Right atrium auricular region (tissue), 2 donors: Measurements from ENCODE around the gene GP1BB. TPM values are rescaled to one million over a fixed set of nuclear protein-coding genes. Genes with fewer than 3 reads are reported as not detected.

Experiments
- DNase-seq: peaks from one replicate; pipeline ENCODE4 v3.0.0-alpha.2; 2019; ENCODE audit warnings: low spot score
- H3K27ac ChIP-seq, 2 donors: fragments of 200-600 bp; sonication (generic); 1 replicate in 1 of 2; 2 replicates in 1 of 2; pipeline ENCODE4 v1.5.1; 2016 to 2019
- H3K27me3 ChIP-seq, 2 donors: fragments of 200-600 bp; sonication (generic); one replicate each; pipeline versions ENCODE4 v1.5.1 to v1.6.0; 2017 to 2019
- H3K36me3 ChIP-seq: fragments of 200-600 bp; sonication (generic); one replicate; pipeline ENCODE4 v1.5.1; 2016
- H3K4me1 ChIP-seq, 2 donors: fragments of 200-600 bp; sonication (generic); one replicate each; pipeline versions ENCODE4 v1.5.1 to v1.6.0; 2017 to 2019
- H3K4me3 ChIP-seq, 2 donors: fragments of 200-600 bp; sonication (generic); 1 replicate in 1 of 2; 2 replicates in 1 of 2; pipeline ENCODE4 v1.5.1; 2017 to 2019; ENCODE audit warnings: mild to moderate bottlenecking in 1 of 2, moderate library complexity in 1 of 2
- H3K9me3 ChIP-seq, 2 donors: fragments of 200-600 bp; sonication (generic); one replicate each; pipeline ENCODE4 v1.5.1; 2019
- total RNA-seq, 2 donors: library from RNA; depleted of rRNA; stranded (reverse); fragments of >200 nt; gene quantifications; one replicate each; pipeline ENCODE4 v1.1.0, GENCODE V29; 2016
- TF ChIP-seq, protein P1 (sequence below), 2 donors: fragments of 200-600 bp; sonication (generic); IDR thresholded peaks; one replicate each; pipeline ENCODE4 v1.5.1; 2019; ENCODE audit warnings: antibody characterized with exemption in 2 of 2

Gene GP1BB
- total RNA-seq, 2 donors from 2014 or later, result 25.8 to 34.7 TPM

GRCh38 chr22:19700790-19701419 lies 22.4 kb upstream of the GP1BB start:
- Histone ChIP-seq H3K27ac (no peak overlapping the region), H3K36me3 (no peaks in the 10 kb centered on the region), H3K27me3 (no peaks in the 10 kb centered on the region), H3K9me3 (no peaks in the 10 kb centered on the region), H3K4me1 (no peaks in the 10 kb centered on the region), H3K4me3 (no peak overlapping the region)
- no peak for DNase-seq
- TF ChIP-seq, protein P1, sequence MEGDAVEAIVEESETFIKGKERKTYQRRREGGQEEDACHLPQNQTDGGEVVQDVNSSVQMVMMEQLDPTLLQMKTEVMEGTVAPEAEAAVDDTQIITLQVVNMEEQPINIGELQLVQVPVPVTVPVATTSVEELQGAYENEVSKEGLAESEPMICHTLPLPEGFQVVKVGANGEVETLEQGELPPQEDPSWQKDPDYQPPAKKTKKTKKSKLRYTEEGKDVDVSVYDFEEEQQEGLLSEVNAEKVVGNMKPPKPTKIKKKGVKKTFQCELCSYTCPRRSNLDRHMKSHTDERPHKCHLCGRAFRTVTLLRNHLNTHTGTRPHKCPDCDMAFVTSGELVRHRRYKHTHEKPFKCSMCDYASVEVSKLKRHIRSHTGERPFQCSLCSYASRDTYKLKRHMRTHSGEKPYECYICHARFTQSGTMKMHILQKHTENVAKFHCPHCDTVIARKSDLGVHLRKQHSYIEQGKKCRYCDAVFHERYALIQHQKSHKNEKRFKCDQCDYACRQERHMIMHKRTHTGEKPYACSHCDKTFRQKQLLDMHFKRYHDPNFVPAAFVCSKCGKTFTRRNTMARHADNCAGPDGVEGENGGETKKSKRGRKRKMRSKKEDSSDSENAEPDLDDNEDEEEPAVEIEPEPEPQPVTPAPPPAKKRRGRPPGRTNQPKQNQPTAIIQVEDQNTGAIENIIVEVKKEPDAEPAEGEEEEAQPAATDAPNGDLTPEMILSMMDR (IDR thresholded peaks at IDR 0.05), result no peak

DNA sequence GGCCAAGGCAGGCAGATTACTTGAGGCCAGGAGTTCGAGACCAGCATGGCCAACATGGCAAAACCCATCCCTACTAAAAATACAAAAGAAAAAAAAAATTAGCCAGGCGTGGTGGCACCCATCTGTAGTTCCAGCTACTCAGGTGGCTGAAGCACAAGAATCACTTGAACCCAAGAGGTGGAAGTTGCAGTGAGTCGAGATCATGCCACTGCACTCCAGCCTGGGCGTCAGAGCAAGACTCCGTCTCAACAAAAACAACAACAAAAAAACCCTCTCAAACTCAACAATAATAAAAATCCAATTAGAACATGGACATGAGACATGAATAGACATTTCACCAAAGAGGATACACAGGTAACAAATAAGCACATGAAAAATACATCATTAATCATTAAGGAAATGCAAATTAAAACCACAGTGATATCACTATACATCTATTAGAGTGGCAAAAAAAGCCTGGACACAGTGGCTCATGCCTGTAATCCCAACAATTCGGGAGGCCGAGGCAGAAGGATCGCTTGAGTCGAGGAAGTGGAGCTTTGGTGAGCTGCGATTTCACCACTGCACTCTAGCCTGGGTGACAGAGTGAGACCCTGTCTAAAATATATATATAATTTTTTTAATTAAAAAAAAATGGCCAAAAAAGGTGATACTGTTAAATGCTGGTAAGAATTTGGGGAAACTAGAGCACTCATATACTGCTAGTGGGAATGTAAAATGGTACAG lies 21.8 kb upstream of the GP1BB start:
- H3K9me3 ChIP-seq, result no peaks in the 10 kb centered on the region
- H3K27ac ChIP-seq, result no peak overlapping the region
- no peak overlapping the region for H3K4me3 ChIP-seq
- H3K27me3 ChIP-seq, result no peaks in the 10 kb centered on the region
- no peaks in the 10 kb centered on the region for H3K36me3 ChIP-seq
- DNase-seq, result no peak
- TF ChIP-seq, protein P1 (IDR thresholded peaks at IDR 0.05), result no peak
- no peaks in the 10 kb centered on the region for H3K4me1 ChIP-seq

DNA sequence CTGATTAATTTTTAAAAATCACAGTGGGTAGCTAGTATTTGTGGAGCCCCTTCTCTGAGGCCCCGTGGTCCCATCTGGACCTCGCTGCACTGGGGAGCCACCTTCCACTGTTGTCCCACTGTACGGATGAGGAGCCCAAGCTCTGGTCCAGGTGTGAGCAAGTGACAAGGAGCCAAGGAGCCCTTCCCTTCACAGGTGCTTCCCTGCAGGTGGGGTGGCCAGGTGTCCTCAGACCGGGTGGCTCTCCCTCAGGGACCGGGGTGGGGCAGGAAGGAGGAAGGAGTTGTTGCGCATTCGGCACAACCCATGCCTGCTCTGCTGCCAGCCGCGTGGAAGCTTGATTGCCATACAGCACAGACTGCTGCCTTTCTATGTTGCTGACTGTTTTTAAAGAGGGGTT lies 19.5 kb upstream of the GP1BB start:
- no peak overlapping the region for H3K4me3 ChIP-seq
- no peaks in the 10 kb centered on the region for H3K36me3 ChIP-seq
- H3K9me3 ChIP-seq, result no peaks in the 10 kb centered on the region
- no peak overlapping the region for H3K27ac ChIP-seq
- DNase-seq, result no peak
- H3K27me3 ChIP-seq, result no peaks in the 10 kb centered on the region
- TF ChIP-seq, protein P1 (IDR thresholded peaks at IDR 0.05), result no peak
- peaks cover 0 to 6% of the 10 kb centered on the region in 2 donors for H3K4me1 ChIP-seq

- H3K27me3 ChIP-seq, result no peaks in the 10 kb centered on the region
- TF ChIP-seq, protein P1 (IDR thresholded peaks at IDR 0.05), result no peak
- peaks cover 0 to 12% of the 10 kb centered on the region in 2 donors for H3K4me1 ChIP-seq
- no peak for DNase-seq
- H3K4me3 ChIP-seq, result no peak overlapping the region
- no peak overlapping the region for H3K27ac ChIP-seq
- no peaks in the 10 kb centered on the region for H3K9me3 ChIP-seq
- no peaks in the 10 kb centered on the region for H3K36me3 ChIP-seq
Observed at GRCh38 chr22:19704355-19705015, 18.9 kb upstream of the GP1BB start.

DNA sequence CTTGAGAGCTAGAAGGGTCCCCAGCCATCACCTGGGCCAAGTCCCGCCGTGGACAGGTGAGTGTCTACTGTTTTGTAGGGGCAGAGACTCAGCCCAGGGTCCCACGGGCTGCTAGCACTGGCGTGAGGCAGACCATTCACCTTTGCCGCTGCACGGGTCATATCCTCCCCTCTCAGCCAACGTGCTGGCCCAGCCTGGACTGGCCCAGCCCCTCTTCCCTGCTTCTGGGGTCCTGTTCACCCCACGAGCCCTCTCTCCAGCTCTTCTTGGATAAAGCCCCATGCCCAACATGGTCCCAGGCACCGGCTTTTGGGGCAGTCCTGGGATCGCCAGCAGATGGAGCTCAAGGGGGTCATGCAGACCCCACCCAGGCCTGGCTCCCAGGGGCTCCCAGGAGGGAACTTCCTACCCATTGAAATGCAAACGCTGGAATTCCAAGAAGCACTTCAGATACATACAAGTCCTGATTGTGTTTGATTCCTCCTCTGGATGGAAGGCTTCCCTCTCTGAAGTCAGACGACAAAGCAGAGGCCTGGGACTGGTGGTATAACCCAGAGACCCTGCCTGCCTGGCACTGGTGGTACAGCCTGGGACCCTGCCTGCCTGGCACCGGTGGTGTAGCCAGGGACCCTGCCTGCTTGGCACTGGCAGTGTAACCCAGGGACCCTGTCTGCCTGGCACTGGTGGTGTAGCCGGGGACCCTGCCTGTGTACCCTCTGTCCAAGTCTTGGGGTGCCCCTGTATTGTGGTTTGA lies 18.0 kb upstream of the GP1BB start:
- no peak for DNase-seq
- H3K4me3 ChIP-seq, result no peak overlapping the region
- no peaks in the 10 kb centered on the region for H3K27me3 ChIP-seq
- no peaks in the 10 kb centered on the region for H3K9me3 ChIP-seq
- peaks cover 0 to 19% of the 10 kb centered on the region in 2 donors for H3K4me1 ChIP-seq
- no peaks in the 10 kb centered on the region for H3K36me3 ChIP-seq
- H3K27ac ChIP-seq, result no peak overlapping the region
- TF ChIP-seq, protein P1 (IDR thresholded peaks at IDR 0.05), result no peak
